Right renal cortex interstitium (tissue), 3 donors: Measurements from ENCODE around the gene PMEPA1. TPM values are rescaled to one million over a fixed set of nuclear protein-coding genes. Genes with fewer than 3 reads are reported as not detected.

Experiments
- DNase-seq, 3 donors: peaks; one replicate each; pipeline ENCODE4 v3.0.0-alpha.2; 2013; ENCODE audit warnings: low read depth in 3 of 3, low spot score in 2 of 3
- polyA plus RNA-seq, 3 donors: library from polyadenylated mRNA; unstranded; fragments of 120-200 nt; gene quantifications; one replicate each; pipeline ENCODE4 v1.2.1, GENCODE V29; 2013; ENCODE audit not compliant: insufficient read length in 3 of 3

Gene PMEPA1
- polyA plus RNA-seq, 3 donors = 18.2 to 21.3 (median 20.5) TPM

- DNase-seq = no peak
Observed at GRCh38 chr20:57737349-57737748, 27.5 kb upstream of the PMEPA1 start.

DNA sequence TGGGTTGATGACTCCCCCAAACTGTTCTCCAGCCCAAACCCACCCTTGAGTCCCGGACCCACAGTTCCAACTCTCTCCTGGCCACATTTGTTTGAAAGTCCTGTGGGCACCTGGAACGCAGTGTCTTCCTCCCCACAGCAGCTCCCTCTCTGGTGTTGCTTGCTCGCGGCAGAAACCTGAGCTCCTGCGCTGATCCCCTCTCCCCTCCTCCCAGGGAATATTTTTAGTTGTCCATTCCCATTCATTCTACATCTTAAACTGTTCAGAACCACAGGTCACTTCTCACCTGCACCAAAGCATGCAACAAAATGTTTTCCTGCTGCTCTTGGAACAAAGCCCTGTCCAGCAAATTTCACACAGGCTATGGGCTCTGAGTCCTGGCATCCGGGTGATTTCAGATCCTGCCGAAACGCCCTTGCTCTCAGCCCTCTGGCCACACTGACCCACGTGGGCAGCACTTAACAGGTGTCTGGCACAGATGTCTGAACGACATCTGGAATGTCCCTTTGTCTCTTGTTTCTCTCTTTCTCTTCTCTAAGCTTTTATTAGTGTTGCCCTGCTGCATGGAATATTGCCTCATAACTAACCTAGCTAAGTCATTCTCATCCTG is 27.0 kb upstream of the PMEPA1 start:
- no peak for DNase-seq

GRCh38 chr20:57735831-57736737 is 26.3 kb upstream of the PMEPA1 start:
- no peak for DNase-seq

DNA sequence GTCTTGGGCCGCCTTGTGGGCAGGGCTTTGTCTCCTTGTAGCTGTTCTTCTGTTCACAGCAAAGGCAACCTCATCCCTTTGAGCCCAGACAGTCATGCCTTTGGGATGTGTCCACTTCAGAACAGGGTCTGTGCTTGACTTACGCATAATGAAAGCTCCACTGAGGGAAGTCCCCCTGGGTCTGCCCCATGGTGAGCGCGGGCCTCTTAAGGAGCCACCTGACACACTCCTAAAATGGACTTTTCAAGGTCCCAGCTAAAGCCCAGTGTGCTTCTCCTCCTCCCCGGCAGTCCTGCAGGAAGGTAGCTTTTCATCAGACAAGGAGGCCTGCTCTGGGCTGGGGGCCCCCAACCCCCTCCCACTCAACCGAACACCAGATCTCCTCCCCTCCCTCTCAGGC is 24.9 kb upstream of the PMEPA1 start:
- no peak for DNase-seq

GRCh38 chr20:57732226-57732625 is 22.4 kb upstream of the PMEPA1 start:
- DNase-seq = no peak

DNA sequence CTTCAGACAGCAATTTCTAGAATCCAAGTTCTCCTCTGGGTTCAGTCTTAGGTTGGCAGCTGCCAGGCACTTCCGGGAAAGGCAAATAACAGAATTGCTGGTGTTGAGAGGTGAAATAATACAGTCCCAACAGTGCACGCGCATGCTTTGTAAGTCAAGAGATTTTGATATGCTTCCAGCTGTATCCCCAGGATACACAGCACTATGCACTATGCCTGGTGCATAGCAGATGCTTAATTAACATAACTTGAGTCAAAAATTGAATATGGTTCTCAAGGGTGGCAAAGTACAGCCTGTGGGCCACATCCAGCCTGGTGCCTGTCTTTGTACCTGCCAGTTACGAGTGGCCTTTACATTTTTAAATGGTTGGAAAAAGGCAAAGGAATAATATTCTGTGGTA is 18.9 kb upstream of the PMEPA1 start:
- DNase-seq = no peak

GRCh38 chr20:57727863-57728262 is 18.0 kb upstream of the PMEPA1 start:
- DNase-seq = no peak

GRCh38 chr20:57725636-57726035 is 15.8 kb upstream of the PMEPA1 start:
- no peak for DNase-seq

DNA sequence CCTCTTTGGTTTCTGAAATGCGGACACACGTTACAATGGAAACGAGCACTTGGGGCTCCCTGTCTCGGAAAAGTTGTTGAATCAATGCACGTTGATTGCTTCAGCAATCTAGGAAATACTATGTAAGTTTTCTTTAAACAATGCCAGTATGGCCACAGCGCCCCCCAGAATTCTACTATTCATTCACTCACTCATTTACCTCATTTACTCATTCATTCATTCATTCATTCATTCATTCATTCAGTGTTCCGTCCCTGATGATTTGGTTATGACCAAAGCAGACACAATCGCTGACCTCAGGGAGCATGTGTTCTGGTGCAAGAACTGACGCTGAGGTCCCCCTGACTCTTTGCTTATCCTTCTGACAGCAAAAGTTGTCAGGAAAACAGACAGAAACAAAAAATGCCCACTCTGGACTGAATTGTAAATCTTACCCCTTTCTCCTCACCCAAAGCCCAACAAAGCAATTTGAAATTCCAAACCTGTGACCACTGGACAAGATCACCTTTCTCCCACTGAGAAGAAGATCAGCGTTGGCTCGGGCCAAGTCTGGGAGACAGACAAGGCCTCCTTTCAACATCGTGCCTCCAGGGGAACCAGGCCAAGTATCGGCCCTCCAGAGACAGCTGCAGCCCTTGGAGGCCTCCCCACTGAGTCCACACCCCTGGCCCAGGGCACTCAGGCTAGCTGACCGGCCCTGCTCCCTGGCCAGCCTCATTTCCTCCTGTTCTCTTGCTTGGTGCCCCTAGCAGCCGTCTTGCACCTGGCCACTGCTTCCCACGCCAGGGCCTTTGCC is 15.0 kb upstream of the PMEPA1 start:
- no peak for DNase-seq

- no peak for DNase-seq
Observed at GRCh38 chr20:57723816-57724215, 14.0 kb upstream of the PMEPA1 start.

GRCh38 chr20:57719951-57720350 is 10.1 kb upstream of the PMEPA1 start:
- DNase-seq = no peak

- peak; percentile 80 to 95 (median 86) for DNase-seq
Observed at GRCh38 chr20:57718490-57719009, 8.7 kb upstream of the PMEPA1 start.

DNA sequence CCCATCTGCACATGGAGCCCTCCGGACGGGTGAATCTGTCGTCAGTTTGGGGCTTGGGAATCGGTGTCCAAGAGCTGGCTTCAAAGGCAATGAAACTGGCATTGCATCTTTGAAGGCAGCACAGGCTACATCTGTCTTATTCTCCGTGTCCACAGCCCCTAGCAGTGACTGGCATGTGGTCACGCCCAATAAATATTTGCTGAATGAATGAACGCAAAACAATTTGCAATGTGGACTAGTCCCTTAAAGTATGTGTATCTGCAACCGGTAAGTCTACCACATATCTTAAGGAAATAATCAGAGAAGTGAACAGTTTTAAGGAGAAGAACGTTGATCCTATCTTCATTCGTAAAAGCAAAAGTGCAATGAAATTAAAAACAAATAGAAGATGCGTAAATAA is 8.0 kb upstream of the PMEPA1 start:
- no peak for DNase-seq

GRCh38 chr20:57716901-57717300 is 7.1 kb upstream of the PMEPA1 start:
- no peak for DNase-seq

DNA sequence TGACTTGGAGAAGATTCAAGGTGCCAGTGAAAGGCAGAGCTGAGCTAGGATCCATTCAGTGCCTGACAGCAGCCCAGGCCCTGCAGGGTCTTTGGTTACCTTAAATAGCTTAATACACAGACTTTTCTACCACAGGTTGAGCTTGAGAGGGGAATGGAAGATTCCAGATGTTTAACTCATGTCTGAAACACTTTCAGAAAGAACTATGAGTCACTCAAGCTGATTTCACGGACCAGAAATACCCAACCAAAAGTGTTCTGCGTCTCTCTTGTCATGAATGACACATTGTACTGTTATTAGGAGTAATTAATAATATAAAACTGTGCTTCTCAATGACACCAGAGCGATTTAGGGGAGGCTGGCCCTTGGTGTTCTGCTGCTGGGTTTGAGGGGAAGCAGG is 6.4 kb upstream of the PMEPA1 start:
- DNase-seq = no peak

DNA sequence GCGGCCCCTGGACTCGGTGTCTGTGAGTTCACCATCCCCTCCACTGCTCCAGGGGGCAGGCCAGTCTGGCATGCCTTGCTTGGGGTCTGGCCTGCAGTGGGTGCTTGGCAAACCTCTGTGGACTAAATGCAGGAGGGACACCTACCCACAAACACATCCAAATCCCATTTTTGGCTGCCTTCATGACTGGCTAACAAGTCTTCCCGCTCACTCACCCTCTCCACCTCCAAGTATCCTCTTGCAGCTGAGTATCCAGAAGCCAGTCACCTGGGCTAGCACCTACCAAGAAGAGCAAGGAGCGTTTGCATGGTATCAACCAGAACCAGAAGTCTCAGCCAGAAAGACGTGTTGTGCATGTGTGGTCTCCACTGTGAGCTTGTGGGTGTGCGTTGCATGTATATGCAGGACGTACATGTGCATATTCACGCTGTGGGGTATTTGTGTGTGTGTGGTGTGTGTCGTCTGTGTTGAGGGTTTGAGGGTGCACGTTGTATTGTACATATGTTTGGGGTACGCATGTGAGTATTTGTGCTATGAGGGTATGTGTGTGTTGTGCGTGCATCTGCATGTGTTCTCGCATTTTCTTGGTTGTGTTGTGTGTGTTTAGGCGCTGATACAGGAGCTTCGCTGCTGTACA is 5.6 kb upstream of the PMEPA1 start:
- no peak for DNase-seq

DNA sequence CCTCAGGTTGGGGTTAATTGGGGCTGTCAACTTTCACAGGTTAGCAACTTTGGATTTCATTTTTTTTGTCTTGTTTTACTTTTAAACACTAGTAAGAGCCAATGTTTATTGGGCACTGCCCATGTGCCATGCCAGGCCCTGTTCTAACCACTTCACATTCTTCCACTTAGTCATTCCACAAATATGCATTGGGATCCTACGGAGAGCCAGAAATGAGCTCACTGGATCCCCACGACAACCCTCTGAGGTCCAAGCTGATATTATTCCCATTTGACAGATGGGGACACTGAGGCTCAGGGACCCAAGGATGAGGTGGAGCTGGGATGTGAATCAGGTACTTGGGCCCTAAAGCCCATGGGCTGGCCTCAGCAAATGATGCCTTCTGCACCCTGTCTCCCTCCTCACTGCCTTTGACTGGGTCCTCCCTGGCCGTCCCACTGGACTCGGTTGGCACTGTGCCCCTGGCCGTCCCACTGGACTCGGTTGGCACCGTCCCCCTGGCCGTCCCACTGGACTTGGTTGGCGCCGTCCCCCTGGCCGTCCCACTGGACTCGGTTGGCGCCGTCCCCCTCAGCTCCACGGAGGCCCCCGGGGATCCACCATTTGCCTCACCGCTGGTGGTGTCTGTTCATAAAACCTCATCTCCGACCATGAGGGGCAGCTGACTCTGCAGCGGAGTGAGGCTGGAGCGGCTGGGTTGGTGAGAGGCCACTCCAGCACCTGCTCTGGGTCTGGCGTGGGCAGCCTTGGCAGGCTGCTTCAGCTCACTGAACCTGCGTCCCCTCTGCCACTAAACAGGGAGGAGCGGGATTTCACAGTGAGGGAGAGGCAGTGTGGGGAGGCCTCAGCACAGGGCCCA is 4.8 kb upstream of the PMEPA1 start:
- no peak for DNase-seq

DNA sequence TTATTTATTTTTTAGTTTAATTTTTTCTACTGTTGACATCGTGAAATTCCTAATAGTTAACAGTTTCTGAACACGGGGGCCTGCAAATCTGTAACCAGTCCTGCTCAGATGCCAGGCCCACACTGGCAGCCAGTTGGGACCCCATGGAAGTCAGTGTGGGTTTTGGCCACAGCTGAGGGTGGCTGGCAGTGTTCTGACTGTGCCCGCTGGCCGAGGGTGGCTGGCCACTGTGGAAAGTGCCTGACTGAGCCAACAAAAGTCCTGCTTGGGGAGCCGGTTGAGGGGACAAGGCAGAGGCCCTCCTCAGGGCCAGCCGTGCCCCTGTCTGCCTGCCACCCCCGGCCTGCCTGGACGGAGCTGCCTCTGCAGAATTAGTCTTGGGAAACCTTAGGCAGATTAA is 4.1 kb upstream of the PMEPA1 start:
- no peak for DNase-seq

- DNase-seq = no peak
Observed at GRCh38 chr20:57713505-57713903, 3.7 kb upstream of the PMEPA1 start.
